ENCODE results near the gene SLC25A33.

GRCh38 chr1:9544926-9545325 is 5.7 kb downstream of the SLC25A33 start:
- TF ChIP-seq CTCF (optimal IDR thresholded peaks at IDR 0.05 in 1 of 3, IDR thresholded peaks at IDR 0.05 in 1 of 3, conservative IDR thresholded peaks at IDR 0.05 in 1 of 3; ENCODE audit: extremely low read depth in 1 of 3, insufficient read depth in 2 of 3, low read length in 3 of 3) (no peak), EZH2 (IDR thresholded peaks at IDR 0.05; ENCODE audit: low read length) (no peak)
